GM12878 (cell line): ENCODE measurements around the gene COL1A1. TPM values are rescaled to one million over a fixed set of nuclear protein-coding genes. Genes with fewer than 3 reads are reported as not detected.

Experiments used
- ESRRA ChIP-seq: IDR thresholded peaks from 2 replicates; pipeline ENCODE4 v1.6.1; 2012; ENCODE audit warnings: mild to moderate bottlenecking, low read length, improper control_type of control experiment
- FOXK2 ChIP-seq: fragments of 450-650 bp; IDR thresholded peaks from 2 replicates; pipeline ENCODE4 v1.6.1; 2017; ENCODE audit warnings: mild to moderate bottlenecking, moderate library complexity
- LARP7 ChIP-seq: fragments of 450-650 bp; IDR thresholded peaks from 2 replicates; pipeline ENCODE4 v1.6.1; 2017; ENCODE audit warnings: mild to moderate bottlenecking
- NFYB ChIP-seq: IDR thresholded peaks from 2 replicates; pipeline ENCODE4 v1.6.1; 2011; ENCODE audit warnings: low read depth, mild to moderate bottlenecking, low read length, improper control_type of control experiment, moderate library complexity; ENCODE audit not compliant: insufficient read depth
- RAD51 ChIP-seq: fragments of 450-650 bp; IDR thresholded peaks from 2 replicates; pipeline ENCODE4 v1.6.1; 2016; ENCODE audit warnings: moderate library complexity, mild to moderate bottlenecking, inconsistent platforms
- ZNF207 ChIP-seq: fragments of 450-650 bp; IDR thresholded peaks from 2 replicates; pipeline ENCODE4 v1.6.1; 2014; ENCODE audit warnings: antibody characterized with exemption, mild to moderate bottlenecking, borderline replicate concordance
- polyA plus RNA-seq, 11 experiments: library from polyadenylated mRNA; depleted of rRNA in 4 of 11; unstranded in 6 of 11; stranded (reverse) in 5 of 11; fragments of >200 nt; fragmentation: Nextera tagmentation in 4 of 11; fragmentation: Illumina TruSeq in 1 of 11; extraction: Ambion mirVana in 4 of 11; extraction: Trizol in 1 of 11; gene quantifications; 1 replicate in 1 of 11; 2 replicates in 10 of 11; pipeline versions ENCODE4 v1.2.1 to v1.2.3, GENCODE V29; 2011 to 2016; ENCODE audit warnings: inconsistent platforms in 2 of 11, missing spikeins in 2 of 11, low read depth in 1 of 11
- total RNA-seq, 4 experiments: library from RNA; depleted of rRNA in 3 of 4; stranded (reverse); fragments of >200 nt in 3 of 4; fragmentation: Illumina TruSeq in 1 of 4; extraction: Trizol in 1 of 4; gene quantifications; 2 replicates each; pipeline versions ENCODE4 v1.2.1 to v1.2.3, GENCODE V29; 2013 to 2021
- TF ChIP-seq, protein P1 (sequence below): IDR thresholded peaks from 2 replicates; pipeline ENCODE4 v1.6.1; 2012; ENCODE audit warnings: improper control_type of control experiment, low read depth, low read length; ENCODE audit not compliant: insufficient replicate concordance
- TF ChIP-seq, protein P2 (sequence below): fragments of 450-650 bp; IDR thresholded peaks from 2 replicates; pipeline ENCODE4 v1.6.1; 2017; ENCODE audit warnings: mild to moderate bottlenecking, moderate library complexity

Gene COL1A1
- total and polyA plus RNA-seq, 10 of the 15 experiments (the other 5 are each of a cell fraction or from before 2014, with no cell fraction given), result 0.18 to 7.7 (median 2.3) TPM

DNA sequence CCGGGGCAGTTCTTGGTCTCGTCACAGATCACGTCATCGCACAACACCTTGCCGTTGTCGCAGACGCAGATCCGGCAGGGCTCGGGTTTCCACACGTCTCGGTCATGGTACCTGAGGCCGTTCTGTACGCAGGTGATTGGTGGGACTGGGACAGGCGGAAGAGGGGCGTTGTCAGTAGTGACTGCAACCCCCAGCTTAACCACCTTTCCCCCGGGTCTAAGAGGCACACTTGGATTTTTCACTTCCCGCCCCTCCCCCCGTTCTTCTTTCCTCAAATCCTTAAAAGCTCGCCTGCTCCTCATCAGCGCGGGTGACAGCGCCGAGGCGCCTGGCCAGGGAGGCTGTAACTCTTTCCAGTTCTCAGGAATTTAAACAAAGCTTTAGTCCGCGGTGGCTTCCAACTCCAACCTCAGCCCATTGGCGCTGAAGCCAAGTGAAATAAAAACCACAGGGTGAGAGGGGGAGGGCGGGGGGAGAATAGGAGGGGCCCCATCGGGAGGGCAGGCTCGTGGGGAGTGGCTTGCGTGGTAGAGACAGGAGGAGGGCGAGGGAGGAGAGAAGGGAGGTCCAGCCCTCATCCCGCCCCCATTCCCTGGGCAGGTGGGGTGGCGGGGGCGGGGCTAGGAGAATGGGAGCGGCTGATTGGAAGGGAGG is 1.5 kb downstream of the COL1A1 start (continued):
- TF ChIP-seq, protein P1, sequence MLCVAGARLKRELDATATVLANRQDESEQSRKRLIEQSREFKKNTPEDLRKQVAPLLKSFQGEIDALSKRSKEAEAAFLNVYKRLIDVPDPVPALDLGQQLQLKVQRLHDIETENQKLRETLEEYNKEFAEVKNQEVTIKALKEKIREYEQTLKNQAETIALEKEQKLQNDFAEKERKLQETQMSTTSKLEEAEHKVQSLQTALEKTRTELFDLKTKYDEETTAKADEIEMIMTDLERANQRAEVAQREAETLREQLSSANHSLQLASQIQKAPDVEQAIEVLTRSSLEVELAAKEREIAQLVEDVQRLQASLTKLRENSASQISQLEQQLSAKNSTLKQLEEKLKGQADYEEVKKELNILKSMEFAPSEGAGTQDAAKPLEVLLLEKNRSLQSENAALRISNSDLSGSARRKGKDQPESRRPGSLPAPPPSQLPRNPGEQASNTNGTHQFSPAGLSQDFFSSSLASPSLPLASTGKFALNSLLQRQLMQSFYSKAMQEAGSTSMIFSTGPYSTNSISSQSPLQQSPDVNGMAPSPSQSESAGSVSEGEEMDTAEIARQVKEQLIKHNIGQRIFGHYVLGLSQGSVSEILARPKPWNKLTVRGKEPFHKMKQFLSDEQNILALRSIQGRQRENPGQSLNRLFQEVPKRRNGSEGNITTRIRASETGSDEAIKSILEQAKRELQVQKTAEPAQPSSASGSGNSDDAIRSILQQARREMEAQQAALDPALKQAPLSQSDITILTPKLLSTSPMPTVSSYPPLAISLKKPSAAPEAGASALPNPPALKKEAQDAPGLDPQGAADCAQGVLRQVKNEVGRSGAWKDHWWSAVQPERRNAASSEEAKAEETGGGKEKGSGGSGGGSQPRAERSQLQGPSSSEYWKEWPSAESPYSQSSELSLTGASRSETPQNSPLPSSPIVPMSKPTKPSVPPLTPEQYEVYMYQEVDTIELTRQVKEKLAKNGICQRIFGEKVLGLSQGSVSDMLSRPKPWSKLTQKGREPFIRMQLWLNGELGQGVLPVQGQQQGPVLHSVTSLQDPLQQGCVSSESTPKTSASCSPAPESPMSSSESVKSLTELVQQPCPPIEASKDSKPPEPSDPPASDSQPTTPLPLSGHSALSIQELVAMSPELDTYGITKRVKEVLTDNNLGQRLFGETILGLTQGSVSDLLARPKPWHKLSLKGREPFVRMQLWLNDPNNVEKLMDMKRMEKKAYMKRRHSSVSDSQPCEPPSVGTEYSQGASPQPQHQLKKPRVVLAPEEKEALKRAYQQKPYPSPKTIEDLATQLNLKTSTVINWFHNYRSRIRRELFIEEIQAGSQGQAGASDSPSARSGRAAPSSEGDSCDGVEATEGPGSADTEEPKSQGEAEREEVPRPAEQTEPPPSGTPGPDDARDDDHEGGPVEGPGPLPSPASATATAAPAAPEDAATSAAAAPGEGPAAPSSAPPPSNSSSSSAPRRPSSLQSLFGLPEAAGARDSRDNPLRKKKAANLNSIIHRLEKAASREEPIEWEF, result no peak
- TF ChIP-seq ESRRA (no peak), ZNF207 (no peak), NFYB (0 out of 2 replicates have a peak, but pooled peaks have one; percentile 22), FOXK2 (no peak), RAD51 (no peak), LARP7 (0 out of 2 replicates have a peak, but pooled peaks have one; percentile 31)
- TF ChIP-seq, protein P2, sequence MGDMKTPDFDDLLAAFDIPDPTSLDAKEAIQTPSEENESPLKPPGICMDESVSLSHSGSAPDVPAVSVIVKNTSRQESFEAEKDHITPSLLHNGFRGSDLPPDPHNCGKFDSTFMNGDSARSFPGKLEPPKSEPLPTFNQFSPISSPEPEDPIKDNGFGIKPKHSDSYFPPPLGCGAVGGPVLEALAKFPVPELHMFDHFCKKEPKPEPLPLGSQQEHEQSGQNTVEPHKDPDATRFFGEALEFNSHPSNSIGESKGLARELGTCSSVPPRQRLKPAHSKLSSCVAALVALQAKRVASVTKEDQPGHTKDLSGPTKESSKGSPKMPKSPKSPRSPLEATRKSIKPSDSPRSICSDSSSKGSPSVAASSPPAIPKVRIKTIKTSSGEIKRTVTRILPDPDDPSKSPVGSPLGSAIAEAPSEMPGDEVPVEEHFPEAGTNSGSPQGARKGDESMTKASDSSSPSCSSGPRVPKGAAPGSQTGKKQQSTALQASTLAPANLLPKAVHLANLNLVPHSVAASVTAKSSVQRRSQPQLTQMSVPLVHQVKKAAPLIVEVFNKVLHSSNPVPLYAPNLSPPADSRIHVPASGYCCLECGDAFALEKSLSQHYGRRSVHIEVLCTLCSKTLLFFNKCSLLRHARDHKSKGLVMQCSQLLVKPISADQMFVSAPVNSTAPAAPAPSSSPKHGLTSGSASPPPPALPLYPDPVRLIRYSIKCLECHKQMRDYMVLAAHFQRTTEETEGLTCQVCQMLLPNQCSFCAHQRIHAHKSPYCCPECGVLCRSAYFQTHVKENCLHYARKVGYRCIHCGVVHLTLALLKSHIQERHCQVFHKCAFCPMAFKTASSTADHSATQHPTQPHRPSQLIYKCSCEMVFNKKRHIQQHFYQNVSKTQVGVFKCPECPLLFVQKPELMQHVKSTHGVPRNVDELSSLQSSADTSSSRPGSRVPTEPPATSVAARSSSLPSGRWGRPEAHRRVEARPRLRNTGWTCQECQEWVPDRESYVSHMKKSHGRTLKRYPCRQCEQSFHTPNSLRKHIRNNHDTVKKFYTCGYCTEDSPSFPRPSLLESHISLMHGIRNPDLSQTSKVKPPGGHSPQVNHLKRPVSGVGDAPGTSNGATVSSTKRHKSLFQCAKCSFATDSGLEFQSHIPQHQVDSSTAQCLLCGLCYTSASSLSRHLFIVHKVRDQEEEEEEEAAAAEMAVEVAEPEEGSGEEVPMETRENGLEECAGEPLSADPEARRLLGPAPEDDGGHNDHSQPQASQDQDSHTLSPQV, result no peak
